ENCODE measurements around the gene GNMT. TPM values are rescaled to one million over a fixed set of nuclear protein-coding genes. Genes with fewer than 3 reads are reported as not detected.

Gene GNMT
- total and polyA plus RNA-seq, 2 of the 8 experiments (the other 6 are each of a cell fraction or from before 2014, with no cell fraction given): 1.8 to 3.4 TPM

DNA sequence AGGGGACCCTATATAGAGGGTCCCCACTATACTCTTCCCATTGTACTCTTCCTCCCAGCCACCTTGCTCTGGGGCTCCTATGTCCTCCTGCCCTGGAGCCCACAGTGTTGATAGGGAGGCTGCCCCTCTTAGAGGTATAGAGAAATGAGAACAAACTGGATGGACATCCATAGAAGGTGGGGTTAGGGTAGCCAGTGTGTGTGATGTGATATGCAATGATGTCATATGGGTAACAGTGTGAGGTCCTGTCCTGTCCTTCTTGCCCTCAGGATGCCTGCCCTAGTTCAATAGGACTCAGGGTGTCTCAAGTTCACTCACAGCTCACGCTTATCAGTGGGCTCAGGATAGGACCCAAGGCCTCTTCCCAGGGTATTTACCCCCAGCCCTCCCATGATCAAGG is 44.3 kb upstream of the GNMT start (continued):
- TF ChIP-seq ASH2L (IDR thresholded peaks at IDR 0.05; ENCODE audit: low read length): no peak

All from H1 (cell line).